GM23338 (cell line): ENCODE results near the gene CTNNA2. TPM values are rescaled to one million over a fixed set of nuclear protein-coding genes. Genes with fewer than 3 reads are reported as not detected.

Experiments used
- ATAC-seq: fragments of 200-7000 bp; cut with Tn5 transposase; 3 replicates; pipeline ENCODE4 v1.9.1; 2020
- DNase-seq: peaks from one replicate; pipeline ENCODE4 v3.0.0-alpha.2; 2015; ENCODE audit warnings: low spot score
- H2AFZ ChIP-seq: fragments of 200-600 bp; sonication (generic); 2 replicates; pipeline ENCODE4 v1.8.0; 2016; ENCODE audit warnings: antibody characterized with exemption, mild to moderate bottlenecking, moderate library complexity
- H3F3A ChIP-seq: fragments of 200-600 bp; sonication (generic); replicated peaks from 2 replicates; pipeline ENCODE4 v1.8.0; 2017; ENCODE audit warnings: antibody characterized with exemption, mixed run types, low read depth
- H3K27ac ChIP-seq: fragments of 200-600 bp; sonication (generic); 2 replicates; pipeline ENCODE4 v1.6.1; 2016; ENCODE audit warnings: low read depth
- H3K27me3 ChIP-seq: fragments of 200-600 bp; sonication (generic); 2 replicates; pipeline ENCODE4 v1.8.0; 2016; ENCODE audit warnings: mild to moderate bottlenecking, mixed run types, moderate library complexity; ENCODE audit not compliant: insufficient read depth
- H3K36me3 ChIP-seq: fragments of 200-600 bp; sonication (generic); 2 replicates; pipeline ENCODE4 v1.8.0; 2016; ENCODE audit warnings: mild to moderate bottlenecking; ENCODE audit not compliant: insufficient read depth
- H3K4me1 ChIP-seq: fragments of 200-600 bp; sonication (generic); 2 replicates; pipeline ENCODE4 v1.8.0; 2016; ENCODE audit warnings: mild to moderate bottlenecking, moderate library complexity; ENCODE audit not compliant: insufficient read depth
- H3K4me2 ChIP-seq: fragments of 200-600 bp; sonication (generic); 2 replicates; pipeline ENCODE4 v1.7.1; 2017; ENCODE audit warnings: mixed run types
- H3K4me3 ChIP-seq: fragments of 200-600 bp; sonication (generic); 2 replicates; pipeline ENCODE4 v1.6.1; 2016; ENCODE audit warnings: mixed run types
- H3K79me2 ChIP-seq: fragments of 200-600 bp; sonication (generic); replicated peaks from 2 replicates; pipeline ENCODE4 v1.8.0; 2017; ENCODE audit warnings: mild to moderate bottlenecking; ENCODE audit not compliant: insufficient read depth
- H3K9me2 ChIP-seq: fragments of 200-600 bp; sonication (generic); 2 replicates; pipeline ENCODE4 v1.8.0; 2017; ENCODE audit not compliant: insufficient read depth
- H4K20me1 ChIP-seq: fragments of 200-600 bp; sonication (generic); replicated peaks from 2 replicates; pipeline ENCODE4 v1.8.0; 2017; ENCODE audit warnings: mild to moderate bottlenecking; ENCODE audit not compliant: insufficient read depth
- H3K27ac Mint-ChIP-seq: 2 replicates; pipeline ENCODE4 v1.8.0; 2020; ENCODE audit warnings: inconsistent platforms, mild to moderate bottlenecking, moderate library complexity, mixed read lengths
- H3K27me3 Mint-ChIP-seq: 3 replicates; pipeline ENCODE4 v1.8.0; 2022; ENCODE audit warnings: low read depth, mild to moderate bottlenecking, moderate library complexity, mixed read lengths, inconsistent platforms; ENCODE audit not compliant: insufficient read depth, poor library complexity
- H3K36me3 Mint-ChIP-seq: 3 replicates; pipeline ENCODE4 v1.8.0; 2021; ENCODE audit warnings: low read depth, mild to moderate bottlenecking, inconsistent platforms, moderate library complexity, mixed read lengths
- H3K4me1 Mint-ChIP-seq: 3 replicates; pipeline ENCODE4 v1.8.0; 2020; ENCODE audit warnings: mild to moderate bottlenecking, inconsistent platforms, mixed read lengths
- H3K4me3 Mint-ChIP-seq: 3 replicates; pipeline ENCODE4 v1.8.0; 2021; ENCODE audit warnings: moderate library complexity, mild to moderate bottlenecking, inconsistent platforms, mixed read lengths
- H3K9me3 Mint-ChIP-seq: 3 replicates; pipeline ENCODE4 v1.8.0; 2020; ENCODE audit warnings: moderate library complexity, mild to moderate bottlenecking, inconsistent platforms, mixed read lengths
- EZH2 ChIP-seq: fragments of 200-600 bp; sonication (generic); IDR thresholded peaks from one replicate; pipeline ENCODE4 v1.8.0; 2017; ENCODE audit warnings: antibody characterized with exemption, mild to moderate bottlenecking, low read depth; ENCODE audit not compliant: unreplicated experiment
- STAT1 ChIP-seq: IDR thresholded peaks from one replicate; pipeline ENCODE4 v1.6.1; 2016; ENCODE audit warnings: antibody characterized with exemption; ENCODE audit not compliant: unreplicated experiment
- polyA plus RNA-seq: library from polyadenylated mRNA; unstranded; fragments of >200 nt; fragmentation: Nextera tagmentation; extraction: Ambion mirVana; gene quantifications from 2 replicates; pipeline ENCODE4 v1.2.1, GENCODE V29; 2016
- total RNA-seq: library from RNA; depleted of rRNA; stranded (reverse); fragments of >200 nt; shearing (Covaris generic); gene quantifications from 2 replicates; pipeline ENCODE4 v1.2.3, GENCODE V29; 2014
- TF ChIP-seq, protein P1 (sequence below): IDR thresholded peaks from one replicate; pipeline ENCODE4 v1.6.1; 2018; ENCODE audit warnings: antibody characterized with exemption; ENCODE audit not compliant: unreplicated experiment
- TF ChIP-seq, protein P2 (sequence below), 2 experiments: fragments of 200-600 bp in 1 of 2; sonication (generic) in 1 of 2; conservative IDR thresholded peaks; 2 replicates each; pipeline versions ENCODE4 v1.5.1 to v1.6.1; 2016 to 2017; ENCODE audit warnings: antibody characterized with exemption in 2 of 2, low read depth in 2 of 2, mild to moderate bottlenecking in 2 of 2, moderate library complexity in 1 of 2
- TF ChIP-seq, protein P3 (sequence below): fragments of 250-450 bp; sonication (Bioruptor Pico); IDR thresholded peaks from 2 replicates; pipeline ENCODE4 v1.5.0; 2020; ENCODE audit warnings: mild to moderate bottlenecking, moderate library complexity

The CTNNA2 gene
- total and polyA plus RNA-seq, 2 experiments from 2014 or later: 6.4 to 15.6 TPM

DNA sequence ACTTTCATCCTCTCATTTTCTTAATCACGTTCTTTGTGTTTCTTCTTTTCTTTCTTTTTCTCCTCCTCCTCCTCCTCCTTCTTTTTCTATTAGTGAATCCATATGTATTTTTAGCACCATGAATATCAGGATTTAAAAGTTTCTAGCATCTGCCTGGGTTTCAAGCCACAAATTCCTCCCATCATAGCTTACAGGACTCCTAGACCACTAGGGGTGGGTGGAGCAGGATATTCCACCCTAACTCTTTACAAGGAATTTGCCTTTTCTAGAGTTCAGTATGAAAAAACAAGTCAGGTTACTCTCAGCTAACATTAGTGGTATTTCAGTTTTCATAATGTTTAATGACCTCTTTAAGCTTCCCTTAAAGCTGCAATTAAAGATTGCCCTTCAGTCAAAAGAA is 810.8 kb downstream of the CTNNA2 start:
- TF ChIP-seq, protein P1, sequence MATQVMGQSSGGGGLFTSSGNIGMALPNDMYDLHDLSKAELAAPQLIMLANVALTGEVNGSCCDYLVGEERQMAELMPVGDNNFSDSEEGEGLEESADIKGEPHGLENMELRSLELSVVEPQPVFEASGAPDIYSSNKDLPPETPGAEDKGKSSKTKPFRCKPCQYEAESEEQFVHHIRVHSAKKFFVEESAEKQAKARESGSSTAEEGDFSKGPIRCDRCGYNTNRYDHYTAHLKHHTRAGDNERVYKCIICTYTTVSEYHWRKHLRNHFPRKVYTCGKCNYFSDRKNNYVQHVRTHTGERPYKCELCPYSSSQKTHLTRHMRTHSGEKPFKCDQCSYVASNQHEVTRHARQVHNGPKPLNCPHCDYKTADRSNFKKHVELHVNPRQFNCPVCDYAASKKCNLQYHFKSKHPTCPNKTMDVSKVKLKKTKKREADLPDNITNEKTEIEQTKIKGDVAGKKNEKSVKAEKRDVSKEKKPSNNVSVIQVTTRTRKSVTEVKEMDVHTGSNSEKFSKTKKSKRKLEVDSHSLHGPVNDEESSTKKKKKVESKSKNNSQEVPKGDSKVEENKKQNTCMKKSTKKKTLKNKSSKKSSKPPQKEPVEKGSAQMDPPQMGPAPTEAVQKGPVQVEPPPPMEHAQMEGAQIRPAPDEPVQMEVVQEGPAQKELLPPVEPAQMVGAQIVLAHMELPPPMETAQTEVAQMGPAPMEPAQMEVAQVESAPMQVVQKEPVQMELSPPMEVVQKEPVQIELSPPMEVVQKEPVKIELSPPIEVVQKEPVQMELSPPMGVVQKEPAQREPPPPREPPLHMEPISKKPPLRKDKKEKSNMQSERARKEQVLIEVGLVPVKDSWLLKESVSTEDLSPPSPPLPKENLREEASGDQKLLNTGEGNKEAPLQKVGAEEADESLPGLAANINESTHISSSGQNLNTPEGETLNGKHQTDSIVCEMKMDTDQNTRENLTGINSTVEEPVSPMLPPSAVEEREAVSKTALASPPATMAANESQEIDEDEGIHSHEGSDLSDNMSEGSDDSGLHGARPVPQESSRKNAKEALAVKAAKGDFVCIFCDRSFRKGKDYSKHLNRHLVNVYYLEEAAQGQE: no peak
- TF ChIP-seq, protein P2, sequence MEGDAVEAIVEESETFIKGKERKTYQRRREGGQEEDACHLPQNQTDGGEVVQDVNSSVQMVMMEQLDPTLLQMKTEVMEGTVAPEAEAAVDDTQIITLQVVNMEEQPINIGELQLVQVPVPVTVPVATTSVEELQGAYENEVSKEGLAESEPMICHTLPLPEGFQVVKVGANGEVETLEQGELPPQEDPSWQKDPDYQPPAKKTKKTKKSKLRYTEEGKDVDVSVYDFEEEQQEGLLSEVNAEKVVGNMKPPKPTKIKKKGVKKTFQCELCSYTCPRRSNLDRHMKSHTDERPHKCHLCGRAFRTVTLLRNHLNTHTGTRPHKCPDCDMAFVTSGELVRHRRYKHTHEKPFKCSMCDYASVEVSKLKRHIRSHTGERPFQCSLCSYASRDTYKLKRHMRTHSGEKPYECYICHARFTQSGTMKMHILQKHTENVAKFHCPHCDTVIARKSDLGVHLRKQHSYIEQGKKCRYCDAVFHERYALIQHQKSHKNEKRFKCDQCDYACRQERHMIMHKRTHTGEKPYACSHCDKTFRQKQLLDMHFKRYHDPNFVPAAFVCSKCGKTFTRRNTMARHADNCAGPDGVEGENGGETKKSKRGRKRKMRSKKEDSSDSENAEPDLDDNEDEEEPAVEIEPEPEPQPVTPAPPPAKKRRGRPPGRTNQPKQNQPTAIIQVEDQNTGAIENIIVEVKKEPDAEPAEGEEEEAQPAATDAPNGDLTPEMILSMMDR (conservative IDR thresholded peaks at IDR 0.05; ENCODE audit: low read depth in 2 of 2): peak in 1 of 2 experiments; percentile 24; a peak in 1 of 4 replicates
- H3K4me2 ChIP-seq: peak overlapping the region; percentile 61

DNA sequence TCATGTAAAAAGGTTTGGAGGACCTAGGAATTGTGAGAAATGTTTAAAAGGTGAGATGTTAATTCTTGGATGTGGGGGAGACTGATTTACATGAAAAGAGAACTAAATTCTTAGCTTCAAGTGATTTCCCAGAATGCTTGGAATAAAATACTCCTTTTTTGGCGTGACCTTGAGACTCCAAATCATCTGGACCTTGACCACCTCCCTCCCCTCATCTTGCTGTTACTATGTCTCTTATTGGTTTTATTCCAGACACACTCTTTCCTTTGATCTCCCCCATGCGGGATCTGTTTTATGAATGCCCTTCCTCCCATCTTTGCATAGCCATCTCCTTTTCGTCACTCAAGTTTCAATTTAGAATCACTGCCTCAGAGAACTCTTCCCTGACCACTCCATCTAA is 811.7 kb downstream of the CTNNA2 start:
- peaks cover 8% of the 10 kb centered on the region for H3K27me3 Mint-ChIP-seq
- Histone ChIP-seq H2AFZ (no peak overlapping the region), H3K27me3 (peaks cover 34% of the 10 kb centered on the region), H3K27ac (no peak overlapping the region), H3K79me2 (no peaks in the 10 kb centered on the region), H3K9me2 (no peaks in the 10 kb centered on the region; the same call in 1 of the 2 replicates), H3K4me3 (peak overlapping the region; percentile 46), H3K36me3 (no peaks in the 10 kb centered on the region), H3K4me2 (peak overlapping the region; percentile 61), H4K20me1 (no peaks in the 10 kb centered on the region), H3F3A (no peaks in the 10 kb centered on the region), H3K4me1 (peaks cover 59% of the 10 kb centered on the region)
- DNase-seq: peak; percentile 26
- H3K9me3 Mint-ChIP-seq: no peaks in the 10 kb centered on the region
- H3K4me3 Mint-ChIP-seq: no peak overlapping the region
- no peaks in the 10 kb centered on the region for H3K36me3 Mint-ChIP-seq
- peaks cover 28% of the 10 kb centered on the region for H3K4me1 Mint-ChIP-seq
- H3K27ac Mint-ChIP-seq: no peak overlapping the region
- ATAC-seq: no peak
- no peak for TF ChIP-seq STAT1
- TF ChIP-seq, protein P3, sequence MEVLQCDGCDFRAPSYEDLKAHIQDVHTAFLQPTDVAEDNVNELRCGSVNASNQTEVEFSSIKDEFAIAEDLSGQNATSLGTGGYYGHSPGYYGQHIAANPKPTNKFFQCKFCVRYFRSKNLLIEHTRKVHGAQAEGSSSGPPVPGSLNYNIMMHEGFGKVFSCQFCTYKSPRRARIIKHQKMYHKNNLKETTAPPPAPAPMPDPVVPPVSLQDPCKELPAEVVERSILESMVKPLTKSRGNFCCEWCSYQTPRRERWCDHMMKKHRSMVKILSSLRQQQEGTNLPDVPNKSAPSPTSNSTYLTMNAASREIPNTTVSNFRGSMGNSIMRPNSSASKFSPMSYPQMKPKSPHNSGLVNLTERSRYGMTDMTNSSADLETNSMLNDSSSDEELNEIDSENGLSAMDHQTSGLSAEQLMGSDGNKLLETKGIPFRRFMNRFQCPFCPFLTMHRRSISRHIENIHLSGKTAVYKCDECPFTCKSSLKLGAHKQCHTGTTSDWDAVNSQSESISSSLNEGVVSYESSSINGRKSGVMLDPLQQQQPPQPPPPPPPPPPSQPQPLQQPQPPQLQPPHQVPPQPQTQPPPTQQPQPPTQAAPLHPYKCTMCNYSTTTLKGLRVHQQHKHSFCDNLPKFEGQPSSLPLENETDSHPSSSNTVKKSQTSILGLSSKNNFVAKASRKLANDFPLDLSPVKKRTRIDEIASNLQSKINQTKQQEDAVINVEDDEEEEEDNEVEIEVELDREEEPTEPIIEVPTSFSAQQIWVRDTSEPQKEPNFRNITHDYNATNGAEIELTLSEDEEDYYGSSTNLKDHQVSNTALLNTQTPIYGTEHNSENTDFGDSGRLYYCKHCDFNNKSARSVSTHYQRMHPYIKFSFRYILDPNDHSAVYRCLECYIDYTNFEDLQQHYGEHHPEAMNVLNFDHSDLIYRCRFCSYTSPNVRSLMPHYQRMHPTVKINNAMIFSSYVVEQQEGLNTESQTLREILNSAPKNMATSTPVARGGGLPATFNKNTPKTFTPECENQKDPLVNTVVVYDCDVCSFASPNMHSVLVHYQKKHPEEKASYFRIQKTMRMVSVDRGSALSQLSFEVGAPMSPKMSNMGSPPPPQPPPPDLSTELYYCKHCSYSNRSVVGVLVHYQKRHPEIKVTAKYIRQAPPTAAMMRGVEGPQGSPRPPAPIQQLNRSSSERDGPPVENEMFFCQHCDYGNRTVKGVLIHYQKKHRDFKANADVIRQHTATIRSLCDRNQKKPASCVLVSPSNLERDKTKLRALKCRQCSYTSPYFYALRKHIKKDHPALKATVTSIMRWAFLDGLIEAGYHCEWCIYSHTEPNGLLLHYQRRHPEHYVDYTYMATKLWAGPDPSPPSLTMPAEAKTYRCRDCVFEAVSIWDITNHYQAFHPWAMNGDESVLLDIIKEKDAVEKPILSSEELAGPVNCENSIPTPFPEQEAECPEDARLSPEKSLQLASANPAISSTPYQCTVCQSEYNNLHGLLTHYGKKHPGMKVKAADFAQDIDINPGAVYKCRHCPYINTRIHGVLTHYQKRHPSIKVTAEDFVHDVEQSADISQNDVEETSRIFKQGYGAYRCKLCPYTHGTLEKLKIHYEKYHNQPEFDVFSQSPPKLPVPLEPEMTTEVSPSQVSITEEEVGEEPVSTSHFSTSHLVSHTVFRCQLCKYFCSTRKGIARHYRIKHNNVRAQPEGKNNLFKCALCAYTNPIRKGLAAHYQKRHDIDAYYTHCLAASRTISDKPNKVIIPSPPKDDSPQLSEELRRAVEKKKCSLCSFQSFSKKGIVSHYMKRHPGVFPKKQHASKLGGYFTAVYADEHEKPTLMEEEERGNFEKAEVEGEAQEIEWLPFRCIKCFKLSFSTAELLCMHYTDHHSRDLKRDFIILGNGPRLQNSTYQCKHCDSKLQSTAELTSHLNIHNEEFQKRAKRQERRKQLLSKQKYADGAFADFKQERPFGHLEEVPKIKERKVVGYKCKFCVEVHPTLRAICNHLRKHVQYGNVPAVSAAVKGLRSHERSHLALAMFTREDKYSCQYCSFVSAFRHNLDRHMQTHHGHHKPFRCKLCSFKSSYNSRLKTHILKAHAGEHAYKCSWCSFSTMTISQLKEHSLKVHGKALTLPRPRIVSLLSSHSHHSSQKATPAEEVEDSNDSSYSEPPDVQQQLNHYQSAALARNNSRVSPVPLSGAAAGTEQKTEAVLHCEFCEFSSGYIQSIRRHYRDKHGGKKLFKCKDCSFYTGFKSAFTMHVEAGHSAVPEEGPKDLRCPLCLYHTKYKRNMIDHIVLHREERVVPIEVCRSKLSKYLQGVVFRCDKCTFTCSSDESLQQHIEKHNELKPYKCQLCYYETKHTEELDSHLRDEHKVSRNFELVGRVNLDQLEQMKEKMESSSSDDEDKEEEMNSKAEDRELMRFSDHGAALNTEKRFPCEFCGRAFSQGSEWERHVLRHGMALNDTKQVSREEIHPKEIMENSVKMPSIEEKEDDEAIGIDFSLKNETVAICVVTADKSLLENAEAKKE: no peak
- no peak for TF ChIP-seq EZH2
- TF ChIP-seq, protein P1: no peak

More for the DNA sequence above, 810.8 kb downstream of the CTNNA2 start:
- Histone ChIP-seq H3K4me1 (peaks cover 54% of the 10 kb centered on the region), H4K20me1 (no peaks in the 10 kb centered on the region), H3K9me2 (no peaks in the 10 kb centered on the region), H3F3A (no peaks in the 10 kb centered on the region), H3K27me3 (peaks cover 34% of the 10 kb centered on the region), H3K27ac (no peak overlapping the region), H2AFZ (no peak overlapping the region), H3K79me2 (no peaks in the 10 kb centered on the region), H3K36me3 (no peaks in the 10 kb centered on the region), H3K4me3 (peak overlapping the region; percentile 46)
- Mint-ChIP-seq H3K9me3 (no peaks in the 10 kb centered on the region), H3K4me1 (peaks cover 25% of the 10 kb centered on the region), H3K4me3 (no peak overlapping the region), H3K36me3 (no peaks in the 10 kb centered on the region), H3K27ac (no peak overlapping the region), H3K27me3 (peaks cover 8% of the 10 kb centered on the region)
- no peak for DNase-seq
- peak; percentile 17; the same call in 2 of the 3 replicates for ATAC-seq
